Type B pancreatic cell (in vitro differentiated cells): ENCODE measurements around the gene ARPC1A. TPM values are rescaled to one million over a fixed set of nuclear protein-coding genes. Genes with fewer than 3 reads are reported as not detected.

ENCODE experiments used
- DNase-seq: peaks from one replicate; pipeline ENCODE4 v3.0.0; 2021; ENCODE audit warnings: mixed read lengths; ENCODE audit not compliant: unreplicated experiment; ENCODE audit errors: extremely low spot score
- H3K27ac Mint-ChIP-seq: 2 replicates; pipeline ENCODE4 v1.8.0; 2021; ENCODE audit warnings: mild to moderate bottlenecking, mixed read lengths
- H3K27me3 Mint-ChIP-seq: 2 replicates; pipeline ENCODE4 v1.8.0; 2021; ENCODE audit warnings: mixed read lengths
- H3K36me3 Mint-ChIP-seq: 2 replicates; pipeline ENCODE4 v1.8.0; 2021; ENCODE audit warnings: mixed read lengths
- H3K4me1 Mint-ChIP-seq: one replicate; pipeline ENCODE4 v1.8.0; 2021; ENCODE audit warnings: mixed read lengths; ENCODE audit not compliant: unreplicated experiment
- H3K4me3 Mint-ChIP-seq: 2 replicates; pipeline ENCODE4 v1.8.0; 2021; ENCODE audit warnings: mild to moderate bottlenecking, mixed read lengths
- H3K9me3 Mint-ChIP-seq: 2 replicates; pipeline ENCODE4 v1.8.0; 2021; ENCODE audit warnings: mixed read lengths
- total RNA-seq: library from RNA; stranded (reverse); gene quantifications from 2 replicates; pipeline ENCODE4 v1.2.1, GENCODE V29; 2021; ENCODE audit warnings: low replicate concordance
- TF ChIP-seq, protein P1 (sequence below): fragments of 200-600 bp; sonication (generic); conservative IDR thresholded peaks from 2 replicates; pipeline ENCODE4 v1.5.0; 2021; ENCODE audit warnings: antibody characterized with exemption, mild to moderate bottlenecking

ARPC1A gene
- total RNA-seq, 1 donor from 2014 or later, result 164 TPM

DNA sequence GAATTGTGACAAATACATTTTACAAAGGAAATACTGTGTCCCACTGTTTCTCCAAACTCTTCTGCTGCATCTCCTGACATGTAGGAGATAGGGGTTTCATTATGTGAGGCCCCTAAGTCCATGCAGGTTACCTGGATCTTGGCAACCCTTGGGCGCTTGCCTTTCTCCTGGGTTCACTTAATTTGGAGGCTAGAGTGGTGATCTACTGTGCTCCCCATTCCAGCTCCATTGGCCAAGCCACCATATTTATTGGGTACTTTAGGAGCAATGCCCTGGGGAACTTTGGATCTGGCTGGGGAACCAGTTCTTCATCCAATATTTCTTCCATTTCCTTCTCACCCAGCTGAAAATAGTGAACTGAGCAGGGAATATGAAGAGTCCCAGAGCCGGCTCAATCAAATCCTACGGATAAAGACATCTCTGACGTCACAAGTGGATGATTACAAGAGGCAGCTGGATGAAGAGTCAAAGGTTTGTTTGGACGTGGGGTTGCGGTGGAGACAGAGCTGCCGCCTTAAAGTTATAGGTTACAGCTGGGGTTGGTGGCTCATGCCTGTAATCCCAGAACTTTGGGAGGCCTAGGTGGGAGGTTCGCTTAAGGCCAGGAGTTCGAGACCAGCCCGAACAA, 34.6 kb upstream of the ARPC1A start:
- no peak overlapping the region for H3K4me3 Mint-ChIP-seq
- no peaks in the 10 kb centered on the region for H3K4me1 Mint-ChIP-seq
- no peaks in the 10 kb centered on the region for H3K9me3 Mint-ChIP-seq
- H3K27me3 Mint-ChIP-seq, result no peaks in the 10 kb centered on the region
- no peak for DNase-seq
- H3K27ac Mint-ChIP-seq, result no peak overlapping the region
- TF ChIP-seq, protein P1, sequence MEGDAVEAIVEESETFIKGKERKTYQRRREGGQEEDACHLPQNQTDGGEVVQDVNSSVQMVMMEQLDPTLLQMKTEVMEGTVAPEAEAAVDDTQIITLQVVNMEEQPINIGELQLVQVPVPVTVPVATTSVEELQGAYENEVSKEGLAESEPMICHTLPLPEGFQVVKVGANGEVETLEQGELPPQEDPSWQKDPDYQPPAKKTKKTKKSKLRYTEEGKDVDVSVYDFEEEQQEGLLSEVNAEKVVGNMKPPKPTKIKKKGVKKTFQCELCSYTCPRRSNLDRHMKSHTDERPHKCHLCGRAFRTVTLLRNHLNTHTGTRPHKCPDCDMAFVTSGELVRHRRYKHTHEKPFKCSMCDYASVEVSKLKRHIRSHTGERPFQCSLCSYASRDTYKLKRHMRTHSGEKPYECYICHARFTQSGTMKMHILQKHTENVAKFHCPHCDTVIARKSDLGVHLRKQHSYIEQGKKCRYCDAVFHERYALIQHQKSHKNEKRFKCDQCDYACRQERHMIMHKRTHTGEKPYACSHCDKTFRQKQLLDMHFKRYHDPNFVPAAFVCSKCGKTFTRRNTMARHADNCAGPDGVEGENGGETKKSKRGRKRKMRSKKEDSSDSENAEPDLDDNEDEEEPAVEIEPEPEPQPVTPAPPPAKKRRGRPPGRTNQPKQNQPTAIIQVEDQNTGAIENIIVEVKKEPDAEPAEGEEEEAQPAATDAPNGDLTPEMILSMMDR, result no peak
- H3K36me3 Mint-ChIP-seq, result no peaks in the 10 kb centered on the region

DNA sequence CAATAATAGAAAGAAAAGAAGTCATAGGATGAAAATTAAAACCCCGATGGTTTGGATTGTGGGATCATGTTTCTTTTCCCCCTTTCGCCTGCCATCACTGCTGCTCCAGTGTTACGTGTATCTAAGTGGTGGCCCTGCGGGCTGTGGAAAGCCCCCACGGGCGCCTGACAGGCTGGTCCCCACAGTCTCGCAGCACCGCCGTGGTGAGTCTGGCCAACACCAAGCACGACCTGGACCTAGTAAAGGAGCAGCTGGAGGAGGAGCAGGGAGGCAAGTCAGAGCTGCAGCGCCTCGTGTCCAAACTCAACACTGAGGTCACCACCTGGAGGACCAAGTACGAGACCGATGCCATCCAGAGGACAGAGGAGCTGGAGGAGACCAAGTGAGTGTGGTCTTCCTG, 33.6 kb upstream of the ARPC1A start:
- H3K36me3 Mint-ChIP-seq, result no peaks in the 10 kb centered on the region
- no peaks in the 10 kb centered on the region for H3K9me3 Mint-ChIP-seq
- no peaks in the 10 kb centered on the region for H3K27me3 Mint-ChIP-seq
- no peak for DNase-seq
- no peak overlapping the region for H3K27ac Mint-ChIP-seq
- TF ChIP-seq, protein P1, result no peak
- no peaks in the 10 kb centered on the region for H3K4me1 Mint-ChIP-seq
- no peak overlapping the region for H3K4me3 Mint-ChIP-seq

DNA sequence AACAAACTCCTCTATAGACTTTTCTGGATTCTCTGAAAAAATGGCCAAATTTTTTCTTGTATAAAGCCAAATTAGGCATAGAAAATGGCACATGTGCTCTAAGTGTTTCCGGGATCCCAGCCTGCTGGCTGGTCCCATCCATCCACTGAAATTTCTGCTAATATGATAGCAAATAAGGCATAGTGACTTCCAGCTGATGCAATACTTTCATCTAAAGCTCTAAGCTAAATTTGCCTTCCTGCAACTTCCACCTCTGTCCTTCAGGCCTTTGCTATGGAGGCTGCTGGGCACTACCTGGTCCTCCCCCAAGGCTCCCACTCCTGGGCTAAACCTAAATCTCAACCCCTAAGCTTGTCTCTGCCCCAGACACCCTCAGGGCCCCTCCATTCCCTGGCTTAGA, 32.5 kb upstream of the ARPC1A start:
- no peaks in the 10 kb centered on the region for H3K36me3 Mint-ChIP-seq
- H3K4me3 Mint-ChIP-seq, result no peak overlapping the region
- TF ChIP-seq, protein P1, result no peak
- H3K27ac Mint-ChIP-seq, result peak overlapping the region; percentile 23
- no peaks in the 10 kb centered on the region for H3K9me3 Mint-ChIP-seq
- no peaks in the 10 kb centered on the region for H3K4me1 Mint-ChIP-seq
- H3K27me3 Mint-ChIP-seq, result no peaks in the 10 kb centered on the region
- no peak for DNase-seq

DNA sequence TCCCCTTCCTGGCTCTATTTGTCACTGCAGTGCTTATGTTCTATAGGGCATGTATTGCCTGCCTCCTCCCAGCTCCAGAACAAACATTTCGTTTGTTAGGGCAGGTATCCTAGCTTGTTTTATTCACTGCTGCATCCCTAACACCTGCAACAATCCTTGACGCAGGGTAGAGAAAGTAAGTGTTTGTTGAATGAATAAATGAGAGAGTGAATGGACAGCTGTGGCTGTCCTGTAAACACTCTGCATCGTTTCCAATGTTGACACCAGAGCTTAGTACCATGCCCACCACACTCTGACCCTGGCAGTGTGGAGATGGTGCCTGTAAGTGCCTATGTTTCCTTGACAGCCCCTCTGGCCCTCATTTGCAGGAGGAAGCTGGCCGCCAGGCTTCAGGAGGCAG, 32.0 kb upstream of the ARPC1A start:
- Mint-ChIP-seq H3K9me3 (no peaks in the 10 kb centered on the region), H3K36me3 (no peaks in the 10 kb centered on the region), H3K4me3 (no peak overlapping the region), H3K27me3 (no peaks in the 10 kb centered on the region), H3K4me1 (no peaks in the 10 kb centered on the region), H3K27ac (peak overlapping the region; percentile 23)
- DNase-seq, result no peak
- TF ChIP-seq, protein P1, result no peak

DNA sequence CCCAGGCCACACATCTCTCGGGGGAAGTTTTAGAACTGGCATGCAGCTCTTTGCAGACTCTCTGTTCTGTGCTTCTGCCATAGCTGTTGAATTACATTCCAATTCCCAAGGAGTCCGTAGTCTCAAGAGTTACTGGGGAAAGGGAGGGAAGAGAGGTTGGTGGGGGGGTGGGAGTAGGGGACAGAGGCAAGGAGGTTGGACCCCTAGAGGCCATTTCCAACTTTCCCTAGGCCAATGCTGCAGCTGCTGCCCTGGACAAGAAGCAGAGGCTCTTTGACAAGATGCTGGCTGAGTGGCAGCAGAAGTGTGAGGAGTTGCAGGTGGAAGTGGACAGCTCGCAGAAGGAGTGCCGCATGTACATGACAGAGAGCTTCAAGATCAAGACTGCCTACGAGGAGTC, 29.2 kb upstream of the ARPC1A start:
- Mint-ChIP-seq H3K4me3 (no peak overlapping the region), H3K27me3 (no peaks in the 10 kb centered on the region), H3K9me3 (no peaks in the 10 kb centered on the region), H3K36me3 (no peaks in the 10 kb centered on the region), H3K27ac (no peak overlapping the region), H3K4me1 (no peaks in the 10 kb centered on the region)
- no peak for DNase-seq
- TF ChIP-seq, protein P1, result no peak

DNA sequence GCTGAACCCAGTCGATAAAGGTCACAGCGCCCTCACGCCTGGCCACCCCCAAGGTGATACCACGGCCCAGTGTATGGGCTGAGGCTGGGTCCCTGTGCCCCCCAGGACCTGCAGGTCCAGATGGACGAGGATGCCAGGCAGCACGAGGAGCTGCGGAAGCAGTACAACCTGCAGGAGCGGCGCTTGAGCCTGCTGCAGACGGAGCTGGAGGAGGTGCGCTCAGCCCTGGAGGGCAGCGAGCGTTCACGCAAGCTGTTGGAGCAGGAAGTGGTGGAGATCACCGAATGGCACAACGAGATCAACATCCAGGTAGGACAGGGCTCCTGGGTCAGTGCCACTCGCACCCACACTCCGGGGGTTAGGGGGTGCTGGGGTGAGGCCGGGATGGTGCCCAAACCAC, 24.2 kb upstream of the ARPC1A start:
- no peak for DNase-seq
- H3K9me3 Mint-ChIP-seq, result no peaks in the 10 kb centered on the region
- H3K4me1 Mint-ChIP-seq, result no peaks in the 10 kb centered on the region
- no peak overlapping the region for H3K27ac Mint-ChIP-seq
- no peaks in the 10 kb centered on the region for H3K27me3 Mint-ChIP-seq
- no peaks in the 10 kb centered on the region for H3K36me3 Mint-ChIP-seq
- TF ChIP-seq, protein P1, result no peak
- no peak overlapping the region for H3K4me3 Mint-ChIP-seq
